HEK293 (cell line): Measurements from ENCODE around the gene LYPD6B.
A peak's percentile ranks its signal among the peaks of the same experiment; 100 is the strongest.

Experiments
- CTCF ChIA-PET: fragments of 350-600 bp; formaldehyde crosslinking; extraction: SDS; loops from one replicate; lab custom pipeline; 2021; ENCODE audit warnings: antibody characterized with exemption; lab: Yijun Ruan, JAX
- POLR2A ChIA-PET: fragments of 300-600 bp; formaldehyde crosslinking; extraction: SDS; loops from one replicate; lab custom pipeline; 2020; ENCODE audit warnings: antibody characterized with exemption, inconsistent platforms; lab: Yijun Ruan, JAX
- H3K27ac ChIP-seq: fragments of 200-500 bp; sonication (Bioruptor generic); 2 replicates; pipeline ENCODE4 v1.5.1; 2014; ENCODE audit warnings: low read depth, low read length, control low read depth, inconsistent platforms; ENCODE audit errors: extremely low read depth
- H3K36me3 ChIP-seq, 2 experiments: fragments of 200-500 bp in 1 of 2; sonication (Bioruptor generic) in 1 of 2; 1 replicate in 1 of 2; 2 replicates in 1 of 2; pipeline ENCODE4 v1.5.1; 2014 to 2017; ENCODE audit warnings: inconsistent platforms in 2 of 2, low read length in 2 of 2; ENCODE audit not compliant: control insufficient read depth in 2 of 2, insufficient read depth in 1 of 2
- H3K4me1 ChIP-seq: fragments of 200-500 bp; sonication (Bioruptor generic); 2 replicates; pipeline ENCODE4 v1.5.1; 2014; ENCODE audit warnings: mild to moderate bottlenecking, low read length, inconsistent platforms; ENCODE audit not compliant: control insufficient read depth, insufficient read depth
- H3K4me3 ChIP-seq: 2 replicates; pipeline ENCODE4 v1.5.1; 2011; ENCODE audit warnings: low read depth, mild to moderate bottlenecking, control low read depth, low read length, moderate library complexity
- H3K9me3 ChIP-seq: fragments of 200-500 bp; sonication (Bioruptor generic); 2 replicates; pipeline ENCODE4 v1.5.1; 2014; ENCODE audit warnings: low read depth, low read length, inconsistent platforms; ENCODE audit not compliant: control insufficient read depth, insufficient read depth
- AEBP2 ChIP-seq: fragments of 450-650 bp; formaldehyde crosslinking; IDR thresholded peaks from 2 replicates; pipeline ENCODE4 v1.5.1; 2016; ENCODE audit warnings: missing biosample characterization, missing genetic modification characterization, borderline replicate concordance
- BCL11B ChIP-seq: fragments of 450-650 bp; formaldehyde crosslinking; IDR thresholded peaks from 2 replicates; pipeline ENCODE4 v1.5.1; 2016; ENCODE audit warnings: low read depth, missing biosample characterization, missing genetic modification characterization
- GLI4 ChIP-seq: fragments of 450-650 bp; formaldehyde crosslinking; IDR thresholded peaks from 2 replicates; pipeline ENCODE4 v1.5.1; 2016; ENCODE audit warnings: missing biosample characterization, missing genetic modification characterization
- GLIS1 ChIP-seq: fragments of 450-650 bp; formaldehyde crosslinking; IDR thresholded peaks from 2 replicates; pipeline ENCODE4 v1.5.1; 2016; ENCODE audit warnings: missing biosample characterization, missing genetic modification characterization
- HOXC10 ChIP-seq: sonication (generic); formaldehyde crosslinking; IDR thresholded peaks from 2 replicates; pipeline ENCODE4 v1.8.1; 2023; ENCODE audit warnings: mild to moderate bottlenecking, missing genetic modification reagents
- KLF17 ChIP-seq: fragments of 450-650 bp; formaldehyde crosslinking; IDR thresholded peaks from 2 replicates; pipeline ENCODE4 v1.5.1; 2016; ENCODE audit warnings: missing biosample characterization, missing genetic modification characterization
- PBX3 ChIP-seq: sonication (generic); formaldehyde crosslinking; IDR thresholded peaks from 2 replicates; pipeline ENCODE4 v1.8.1; 2022; ENCODE audit warnings: mild to moderate bottlenecking, moderate library complexity, missing genetic modification reagents
- PRDM10 ChIP-seq: fragments of 450-650 bp; formaldehyde crosslinking; IDR thresholded peaks from 2 replicates; pipeline ENCODE4 v1.5.1; 2016; ENCODE audit warnings: missing biosample characterization, missing genetic modification characterization
- PRDM4 ChIP-seq: fragments of 450-650 bp; formaldehyde crosslinking; IDR thresholded peaks from 2 replicates; pipeline ENCODE4 v1.5.1; 2017; ENCODE audit warnings: missing biosample characterization, missing genetic modification characterization
- SCRT1 ChIP-seq: fragments of 450-650 bp; formaldehyde crosslinking; IDR thresholded peaks from 2 replicates; pipeline ENCODE4 v1.5.1; 2016; ENCODE audit warnings: missing biosample characterization, missing genetic modification characterization, borderline replicate concordance
- ZBTB48 ChIP-seq: fragments of 450-650 bp; formaldehyde crosslinking; IDR thresholded peaks from 2 replicates; pipeline ENCODE4 v1.5.1; 2016; ENCODE audit warnings: missing biosample characterization, missing genetic modification characterization
- ZFHX2 ChIP-seq: fragments of 450-650 bp; formaldehyde crosslinking; conservative IDR thresholded peaks from 2 replicates; pipeline ENCODE4 v1.5.1; 2016; ENCODE audit warnings: missing biosample characterization, missing genetic modification characterization
- ZIC2 ChIP-seq: fragments of 450-650 bp; formaldehyde crosslinking; IDR thresholded peaks from 2 replicates; pipeline ENCODE4 v1.5.1; 2016; ENCODE audit warnings: missing biosample characterization, missing genetic modification characterization
- ZNF138 ChIP-seq: fragments of 450-650 bp; formaldehyde crosslinking; IDR thresholded peaks from 2 replicates; pipeline ENCODE4 v1.5.1; 2016; ENCODE audit warnings: missing biosample characterization, missing genetic modification characterization, borderline replicate concordance
- ZNF48 ChIP-seq: fragments of 450-650 bp; formaldehyde crosslinking; IDR thresholded peaks from 2 replicates; pipeline ENCODE4 v1.5.1; 2016; ENCODE audit warnings: missing biosample characterization, missing genetic modification characterization
- ZNF658 ChIP-seq: fragments of 450-650 bp; formaldehyde crosslinking; IDR thresholded peaks from 2 replicates; pipeline ENCODE4; 2016; ENCODE audit warnings: missing biosample characterization, missing genetic modification characterization
- ZNF664 ChIP-seq: fragments of 450-650 bp; formaldehyde crosslinking; IDR thresholded peaks from 2 replicates; pipeline ENCODE4 v1.5.1; 2016; ENCODE audit warnings: missing biosample characterization, missing genetic modification characterization

The LYPD6B gene

GRCh38 chr2:149015926-149016563 lies 22.5 kb upstream of the LYPD6B start:
- POLR2A ChIA-PET: no interaction called here
- CTCF ChIA-PET: interaction anchor here (0.6 to 3.9 kb wide), 13 partner anchors 9 to 1455 kb away, joined by 3 to 38 read pairs (median 4); no protein-coding TSS in a partner anchor
- no peak overlapping the region for H3K4me3 ChIP-seq
- H3K36me3 ChIP-seq: peaks cover 0 to 51% of the 10 kb centered on the region in 2 experiments; a peak in 1 of 3 replicates
- TF ChIP-seq KLF17 (tag by site-specific recombination): no peak
- TF ChIP-seq BCL11B (tag by site-specific recombination): no peak
- no peak for TF ChIP-seq HOXC10 (CRISPR knock-in tag)
- TF ChIP-seq GLIS1 (tag by site-specific recombination): peak; percentile 23; the same call in 1 of the 2 replicates
- TF ChIP-seq ZIC2: peak; percentile 30; the same call in 1 of the 2 replicates
- TF ChIP-seq PRDM4 (tag by site-specific recombination): no peak
- TF ChIP-seq ZNF138 (tag by site-specific recombination): no peak
- TF ChIP-seq PRDM10: 0 out of 2 replicates have a peak, but pooled peaks have one; percentile 22
- no peak for TF ChIP-seq PBX3 (CRISPR knock-in tag)
- peak; percentile 49 for TF ChIP-seq ZFHX2 (tag by site-specific recombination)
- no peak for TF ChIP-seq ZBTB48 (tag by site-specific recombination)
- TF ChIP-seq ZNF664 (tag by site-specific recombination): no peak
- TF ChIP-seq AEBP2: no peak
- TF ChIP-seq SCRT1: no peak
- TF ChIP-seq ZNF48 (tag by site-specific recombination): no peak
- no peak for TF ChIP-seq GLI4 (tag by site-specific recombination)
- TF ChIP-seq ZNF658 (tag by site-specific recombination): no peak
- TF ChIP-seq, all 188 proteins: peak for 4
- Histone ChIP-seq H3K27ac (no peak overlapping the region), H3K4me1 (0 out of 2 replicates have a peak, but pooled peaks cover 2% of the 10 kb centered on the region), H3K9me3 (no peaks in the 10 kb centered on the region)
